ENCODE measurements around the gene PPP1R3F. TPM values are rescaled to one million over a fixed set of nuclear protein-coding genes. Genes with fewer than 3 reads are reported as not detected.
"Not testable (repeated sequence)": the region's sequence is repeated elsewhere in the genome, so short reads cannot be mapped to it uniquely, and the experiment has no call there.

Gene PPP1R3F
- total RNA-seq, 1 donor from 2014 or later, result 5.6 TPM

DNA sequence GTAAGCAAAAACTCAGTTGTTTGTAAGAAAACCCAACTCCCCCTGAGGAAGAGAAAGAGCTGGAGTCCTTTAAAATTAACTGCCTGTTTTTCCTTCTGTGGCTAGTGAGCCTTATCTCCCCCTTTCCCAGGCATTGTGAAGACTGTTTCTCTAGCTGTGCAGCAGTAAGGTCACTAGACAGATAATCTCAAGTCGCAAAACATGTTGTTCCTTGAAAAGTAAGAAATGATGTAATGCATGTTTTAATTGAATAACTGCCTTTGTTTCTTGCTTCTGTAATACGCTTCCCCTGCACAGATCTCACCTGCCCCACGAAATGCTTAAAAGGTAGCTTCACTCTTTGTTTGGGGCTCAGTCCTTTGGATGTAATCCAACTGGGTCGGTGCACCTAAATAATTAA lies 46.5 kb downstream of the PPP1R3F start:
- no peak overlapping the region for H3K4me3 Mint-ChIP-seq
- Histone ChIP-seq H3K4me3 (no peak overlapping the region), H3F3A (ENCODE audit: low read depth) (no peaks in the 10 kb centered on the region), H3K27me3 (no peaks in the 10 kb centered on the region), H2AFZ (replicated peaks) (no peak overlapping the region), H3K27ac (no peak overlapping the region), H4K20me1 (ENCODE audit: low read depth) (no peaks in the 10 kb centered on the region), H3K36me3 (no peaks in the 10 kb centered on the region), H3K4me2 (no peak overlapping the region), H3K9ac (no peak overlapping the region), H3K4me1 (no peaks in the 10 kb centered on the region), H3K9me3 (ENCODE audit: low read depth) (no peaks in the 10 kb centered on the region), H3K79me2 (ENCODE audit: low read depth) (no peaks in the 10 kb centered on the region)
- H3K27ac Mint-ChIP-seq, result no peak overlapping the region
- no peaks in the 10 kb centered on the region for H3K27me3 Mint-ChIP-seq (ENCODE audit: insufficient read depth, low read depth)
- no peaks in the 10 kb centered on the region for H3K36me3 Mint-ChIP-seq
- DNase-seq (ENCODE audit: low spot score), result no peak
- no peaks in the 10 kb centered on the region for H3K4me1 Mint-ChIP-seq
- H3K9me3 Mint-ChIP-seq, result no peaks in the 10 kb centered on the region
- no peak for TF ChIP-seq EZH2phosphoT487 (IDR thresholded peaks at IDR 0.05)
- TF ChIP-seq, protein P1, sequence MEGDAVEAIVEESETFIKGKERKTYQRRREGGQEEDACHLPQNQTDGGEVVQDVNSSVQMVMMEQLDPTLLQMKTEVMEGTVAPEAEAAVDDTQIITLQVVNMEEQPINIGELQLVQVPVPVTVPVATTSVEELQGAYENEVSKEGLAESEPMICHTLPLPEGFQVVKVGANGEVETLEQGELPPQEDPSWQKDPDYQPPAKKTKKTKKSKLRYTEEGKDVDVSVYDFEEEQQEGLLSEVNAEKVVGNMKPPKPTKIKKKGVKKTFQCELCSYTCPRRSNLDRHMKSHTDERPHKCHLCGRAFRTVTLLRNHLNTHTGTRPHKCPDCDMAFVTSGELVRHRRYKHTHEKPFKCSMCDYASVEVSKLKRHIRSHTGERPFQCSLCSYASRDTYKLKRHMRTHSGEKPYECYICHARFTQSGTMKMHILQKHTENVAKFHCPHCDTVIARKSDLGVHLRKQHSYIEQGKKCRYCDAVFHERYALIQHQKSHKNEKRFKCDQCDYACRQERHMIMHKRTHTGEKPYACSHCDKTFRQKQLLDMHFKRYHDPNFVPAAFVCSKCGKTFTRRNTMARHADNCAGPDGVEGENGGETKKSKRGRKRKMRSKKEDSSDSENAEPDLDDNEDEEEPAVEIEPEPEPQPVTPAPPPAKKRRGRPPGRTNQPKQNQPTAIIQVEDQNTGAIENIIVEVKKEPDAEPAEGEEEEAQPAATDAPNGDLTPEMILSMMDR (IDR thresholded peaks at IDR 0.05), result no peak
- no peak for TF ChIP-seq EZH2 (IDR thresholded peaks at IDR 0.05)

DNA sequence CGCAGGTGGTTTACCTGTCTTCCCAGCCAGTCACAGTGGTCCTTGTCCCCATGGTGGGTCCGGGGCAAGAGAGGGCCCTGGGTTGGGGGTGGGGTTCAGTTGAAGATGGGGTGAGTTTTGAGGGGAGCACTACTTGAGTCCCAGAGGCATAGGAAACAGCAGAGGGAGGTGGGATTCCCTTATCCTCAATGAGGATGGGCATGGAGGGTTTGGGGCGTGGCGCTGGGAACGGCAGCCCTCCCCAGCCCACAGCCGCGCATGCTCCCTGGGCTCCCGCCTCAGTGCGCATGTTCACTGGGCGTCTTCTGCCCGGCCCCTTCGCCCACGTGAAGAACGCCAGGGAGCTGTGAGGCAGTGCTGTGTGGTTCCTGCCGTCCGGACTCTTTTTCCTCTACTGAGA lies 52.1 kb downstream of the PPP1R3F start, which contains the start of gene GAGE12J:
Gene GAGE12J (plus strand): TSS at position 301 of the 400 bp plus-strand sequence. CDS start 1,157 bp downstream, outside the sequence.
- H3F3A ChIP-seq (ENCODE audit: low read depth); H3K4me3 ChIP-seq; H3K9me3 Mint-ChIP-seq; H3K4me1 ChIP-seq; H4K20me1 ChIP-seq (ENCODE audit: low read depth); H3K27ac ChIP-seq; H3K4me3 Mint-ChIP-seq; H3K27ac Mint-ChIP-seq; H2AFZ ChIP-seq (replicated peaks); H3K27me3 ChIP-seq; DNase-seq (ENCODE audit: low spot score); H3K36me3 ChIP-seq; H3K9me3 ChIP-seq (ENCODE audit: low read depth); H3K27me3 Mint-ChIP-seq (ENCODE audit: insufficient read depth, low read depth); H3K9ac ChIP-seq; H3K79me2 ChIP-seq (ENCODE audit: low read depth); H3K4me2 ChIP-seq; H3K4me1 Mint-ChIP-seq; H3K36me3 Mint-ChIP-seq: not testable (repeated sequence)

DNA sequence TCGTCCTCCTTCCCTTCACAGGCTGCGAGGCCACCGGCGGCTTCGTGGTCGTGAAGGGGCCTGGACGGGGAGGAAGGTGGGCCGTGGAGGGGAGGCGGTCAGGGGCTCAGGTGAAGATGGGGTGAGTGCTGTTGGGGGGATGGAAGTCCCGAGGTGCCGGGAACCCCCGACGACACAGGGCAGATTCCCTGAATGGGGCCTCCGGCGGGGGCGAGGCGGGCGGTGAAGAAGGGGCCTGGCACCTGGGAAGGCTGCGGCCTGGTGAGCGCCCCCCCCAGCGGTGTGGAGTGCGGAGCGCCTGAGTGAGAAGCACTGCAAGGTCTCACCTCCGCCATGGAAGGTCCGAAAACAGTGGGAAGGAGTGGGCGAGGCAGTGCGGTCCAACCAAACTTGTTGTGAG lies 52.7 kb downstream of the PPP1R3F start:
- not testable (repeated sequence) for H3K4me3 ChIP-seq; H3K27ac ChIP-seq; H3F3A ChIP-seq (ENCODE audit: low read depth); H3K79me2 ChIP-seq (ENCODE audit: low read depth); H3K4me1 ChIP-seq; H3K9me3 Mint-ChIP-seq; H3K4me1 Mint-ChIP-seq; H3K27me3 Mint-ChIP-seq (ENCODE audit: insufficient read depth, low read depth); DNase-seq (ENCODE audit: low spot score); H2AFZ ChIP-seq (replicated peaks); H3K27ac Mint-ChIP-seq; H3K36me3 ChIP-seq; H3K4me2 ChIP-seq; H3K9me3 ChIP-seq (ENCODE audit: low read depth); H3K36me3 Mint-ChIP-seq; H3K27me3 ChIP-seq; H3K4me3 Mint-ChIP-seq; H4K20me1 ChIP-seq (ENCODE audit: low read depth); H3K9ac ChIP-seq

DNA sequence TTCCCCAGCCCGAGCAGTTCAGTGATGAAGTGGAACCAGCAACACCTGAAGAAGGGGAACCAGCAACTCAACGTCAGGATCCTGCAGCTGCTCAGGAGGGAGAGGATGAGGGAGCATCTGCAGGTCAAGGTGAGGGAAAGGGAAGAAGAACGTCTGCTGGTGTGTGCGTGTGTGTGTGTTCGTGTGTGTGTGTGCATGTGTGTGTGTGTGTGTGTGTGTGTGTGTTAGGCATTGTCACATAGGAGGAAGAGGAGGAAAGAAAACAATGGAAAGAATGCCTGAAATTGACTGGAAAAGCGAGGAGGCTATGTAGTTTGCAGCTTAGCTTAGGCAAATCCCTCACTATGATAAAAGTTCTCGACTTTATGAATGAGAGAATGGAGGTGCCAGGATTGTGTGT lies 54.1 kb downstream of the PPP1R3F start:
- not testable (repeated sequence) for H3K27ac ChIP-seq; H3K4me1 Mint-ChIP-seq; H4K20me1 ChIP-seq (ENCODE audit: low read depth); H2AFZ ChIP-seq (replicated peaks); H3K27ac Mint-ChIP-seq; H3K4me2 ChIP-seq; H3K9me3 ChIP-seq (ENCODE audit: low read depth); H3K4me1 ChIP-seq; DNase-seq (ENCODE audit: low spot score); H3K36me3 Mint-ChIP-seq; H3K4me3 Mint-ChIP-seq; H3K9ac ChIP-seq; H3K27me3 Mint-ChIP-seq (ENCODE audit: insufficient read depth, low read depth); H3F3A ChIP-seq (ENCODE audit: low read depth); H3K9me3 Mint-ChIP-seq; H3K36me3 ChIP-seq; H3K4me3 ChIP-seq; H3K27me3 ChIP-seq; H3K79me2 ChIP-seq (ENCODE audit: low read depth)

DNA sequence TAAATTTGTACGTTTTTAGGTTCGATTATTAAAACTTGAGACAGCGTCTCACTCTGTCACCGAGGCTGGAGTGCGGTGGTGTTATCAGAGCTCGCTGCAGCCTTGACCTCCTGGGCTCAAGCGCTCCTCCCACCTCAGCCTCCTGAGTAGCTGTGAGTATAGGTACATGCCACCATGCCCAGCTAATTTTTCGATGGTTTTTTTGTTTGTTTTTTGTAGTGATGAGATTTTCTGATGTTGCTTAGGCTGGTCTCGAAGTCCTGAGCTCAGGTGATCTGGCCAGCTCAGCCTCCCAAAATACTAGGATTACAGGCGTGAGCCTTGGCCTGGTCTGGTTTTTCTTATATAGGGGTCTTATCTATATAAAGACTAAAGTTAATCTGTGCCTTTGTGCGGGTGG lies 60.8 kb downstream of the PPP1R3F start:
- not testable (repeated sequence) for H3K36me3 Mint-ChIP-seq; H3K4me3 ChIP-seq; H3K4me3 Mint-ChIP-seq; H3K4me1 Mint-ChIP-seq; H3K9me3 ChIP-seq (ENCODE audit: low read depth); H4K20me1 ChIP-seq (ENCODE audit: low read depth); H3K27ac Mint-ChIP-seq; H3K4me2 ChIP-seq; H3K36me3 ChIP-seq; H3K4me1 ChIP-seq; H2AFZ ChIP-seq (replicated peaks); H3F3A ChIP-seq (ENCODE audit: low read depth); H3K27me3 ChIP-seq; H3K27me3 Mint-ChIP-seq (ENCODE audit: insufficient read depth, low read depth); H3K79me2 ChIP-seq (ENCODE audit: low read depth); H3K27ac ChIP-seq; DNase-seq (ENCODE audit: low spot score); H3K9me3 Mint-ChIP-seq; H3K9ac ChIP-seq

DNA sequence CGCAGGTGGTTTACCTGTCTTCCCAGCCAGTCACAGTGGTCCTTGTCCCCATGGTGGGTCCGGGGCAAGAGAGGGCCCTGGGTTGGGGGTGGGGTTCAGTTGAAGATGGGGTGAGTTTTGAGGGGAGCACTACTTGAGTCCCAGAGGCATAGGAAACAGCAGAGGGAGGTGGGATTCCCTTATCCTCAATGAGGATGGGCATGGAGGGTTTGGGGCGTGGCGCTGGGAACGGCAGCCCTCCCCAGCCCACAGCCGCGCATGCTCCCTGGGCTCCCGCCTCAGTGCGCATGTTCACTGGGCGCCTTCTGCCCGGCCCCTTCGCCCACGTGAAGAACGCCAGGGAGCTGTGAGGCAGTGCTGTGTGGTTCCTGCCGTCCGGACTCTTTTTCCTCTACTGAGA lies 61.7 kb downstream of the PPP1R3F start, which contains the start of gene GAGE13:
Gene GAGE13 (plus strand): TSS at position 301 of the 400 bp plus-strand sequence. CDS start 1,156 bp downstream, outside the sequence.
- not testable (repeated sequence) for H3K9ac ChIP-seq; H3K36me3 Mint-ChIP-seq; DNase-seq (ENCODE audit: low spot score); H3K79me2 ChIP-seq (ENCODE audit: low read depth); H2AFZ ChIP-seq (replicated peaks); H3K9me3 ChIP-seq (ENCODE audit: low read depth); H3K27me3 Mint-ChIP-seq (ENCODE audit: insufficient read depth, low read depth); H3K36me3 ChIP-seq; H3K27ac ChIP-seq; H3K9me3 Mint-ChIP-seq; H3K4me3 ChIP-seq; H4K20me1 ChIP-seq (ENCODE audit: low read depth); H3K4me2 ChIP-seq; H3F3A ChIP-seq (ENCODE audit: low read depth); H3K4me1 Mint-ChIP-seq; H3K27me3 ChIP-seq; H3K4me1 ChIP-seq; H3K27ac Mint-ChIP-seq; H3K4me3 Mint-ChIP-seq

DNA sequence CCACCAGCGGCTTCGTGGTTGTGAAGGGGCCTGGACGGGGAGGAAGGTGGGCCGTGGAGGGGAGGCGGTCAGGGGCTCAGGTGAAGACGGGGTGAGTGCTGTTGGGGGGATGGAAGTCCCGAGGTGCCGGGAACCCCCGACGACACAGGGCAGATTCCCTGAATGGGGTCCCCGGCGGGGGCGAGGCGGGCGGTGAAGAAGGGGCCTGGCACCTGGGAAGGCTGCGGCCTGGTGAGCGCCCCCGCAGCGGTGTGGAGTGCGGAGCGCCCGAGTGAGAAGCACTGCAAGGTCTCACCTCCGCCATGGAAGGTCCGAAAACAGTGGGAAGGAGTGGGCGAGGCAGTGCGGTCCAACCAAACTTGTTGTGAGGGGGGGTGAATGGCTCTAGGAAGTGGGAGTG lies 62.2 kb downstream of the PPP1R3F start:
- not testable (repeated sequence) for H3K9me3 Mint-ChIP-seq; H3K4me3 Mint-ChIP-seq; H3K9me3 ChIP-seq (ENCODE audit: low read depth)

More for the DNA sequence above, 62.2 kb downstream of the PPP1R3F start:
- not testable (repeated sequence) for DNase-seq (ENCODE audit: low spot score); H3K27ac Mint-ChIP-seq; H3K36me3 ChIP-seq; H3K27me3 ChIP-seq; H3K27ac ChIP-seq; H3K36me3 Mint-ChIP-seq; H3K4me1 ChIP-seq; H3K4me2 ChIP-seq; H3K9ac ChIP-seq; H3F3A ChIP-seq (ENCODE audit: low read depth); H3K27me3 Mint-ChIP-seq (ENCODE audit: insufficient read depth, low read depth); H3K4me1 Mint-ChIP-seq; H3K4me3 ChIP-seq; H3K79me2 ChIP-seq (ENCODE audit: low read depth); H4K20me1 ChIP-seq (ENCODE audit: low read depth); H2AFZ ChIP-seq (replicated peaks)
